ENCODE measurements around the gene ITIH1.

Gene ITIH1

GRCh38 chr3:52841211-52841980, 64.0 kb downstream of the ITIH1 start:
- no peaks in the 10 kb centered on the region for H3K27me3 ChIP-seq (ENCODE audit: low read depth, low read length)
- TF ChIP-seq EZH2phosphoT487 (IDR thresholded peaks at IDR 0.05; ENCODE audit: low read depth), result no peak
- TF ChIP-seq CTCF (IDR thresholded peaks at IDR 0.05; ENCODE audit: low read depth, low read length), result no peak
- no peaks in the 10 kb centered on the region for H3K9me3 ChIP-seq (ENCODE audit: insufficient read depth, low read length)
- no peaks in the 10 kb centered on the region for H3K79me2 ChIP-seq (ENCODE audit: low read length)
- peaks cover 11% of the 10 kb centered on the region for H3K4me1 ChIP-seq (ENCODE audit: low read length)
- no peak overlapping the region for H3K9ac ChIP-seq (ENCODE audit: low read length)
- H3K36me3 ChIP-seq (replicated peaks; ENCODE audit: low read depth, low read length), result no peaks in the 10 kb centered on the region
- H2AFZ ChIP-seq (ENCODE audit: low read depth, low read length), result no peak overlapping the region
- H3K4me2 ChIP-seq (ENCODE audit: low read length), result peak overlapping the region; percentile 44
- peak overlapping the region; percentile 46 for H3K27ac ChIP-seq (ENCODE audit: low read length)
- H3K4me3 ChIP-seq (ENCODE audit: low read length), result no peak overlapping the region
- no peaks in the 10 kb centered on the region for H4K20me1 ChIP-seq (ENCODE audit: insufficient read depth, low read length)
